Measurements from ENCODE around the gene RIMOC1.
"Not testable (repeated sequence)": the region's sequence is repeated elsewhere in the genome, so short reads cannot be mapped to it uniquely, and the experiment has no call there.

- not testable (repeated sequence) for TF ChIP-seq CTCF (IDR thresholded peaks at IDR 0.05 in 2 of 3, conservative IDR thresholded peaks at IDR 0.05 in 1 of 3; ENCODE audit: control insufficient read depth in 2 of 3, extremely low read depth in 1 of 3, insufficient read depth in 1 of 3, low read depth in 3 of 3, low read length in 3 of 3); ZNF207 (IDR thresholded peaks at IDR 0.05; ENCODE audit: borderline replicate concordance); CBX5 (IDR thresholded peaks at IDR 0.05; ENCODE audit: low read depth); FOXM1 (IDR thresholded peaks at IDR 0.05; ENCODE audit: low read depth, low read length); POLR2A (IDR thresholded peaks at IDR 0.05; ENCODE audit: low read depth, low read length); EZH2 (IDR thresholded peaks at IDR 0.05; ENCODE audit: borderline replicate concordance, control insufficient read depth, low read depth, low read length); HDAC2 (IDR thresholded peaks at IDR 0.05); RUNX3 (IDR thresholded peaks at IDR 0.05; ENCODE audit: low read length); YY1 (IDR thresholded peaks at IDR 0.05; ENCODE audit: low read depth, low read length); BCLAF1 (IDR thresholded peaks at IDR 0.05); NR2F1 (conservative IDR thresholded peaks at IDR 0.05)
Measured at GRCh38 chr5:41945332-41945955, 41.3 kb downstream of the RIMOC1 start.
